Measurements from ENCODE around the gene LRP5. TPM values are rescaled to one million over a fixed set of nuclear protein-coding genes. Genes with fewer than 3 reads are reported as not detected.
A peak's percentile ranks its signal among the peaks of the same experiment; 100 is the strongest.

LRP5 gene
- polyA plus RNA-seq, 1 donor (not counting 4 experiments of a cell fraction or from before 2014, with no cell fraction given): 6.6 TPM

- H3K36me3 ChIP-seq (ENCODE audit: control insufficient read depth in 2 of 2, extremely low read depth in 1 of 2, insufficient read depth in 2 of 2, low read length in 2 of 2): peaks cover 2 to 7% of the 10 kb centered on the region in 2 experiments
- peaks cover 24% of the 10 kb centered on the region for H3K79me2 ChIP-seq (ENCODE audit: control insufficient read depth, insufficient read depth, low read length)
- FAIRE-seq (no peak), DNase-seq (ENCODE audit: low read depth, low spot score) (no peak)
- dilution Hi-C loops (cut with MboI; ENCODE audit: extremely low pct_ligation_motif_present, low sequenced_read_pairs): no loop called here
- no peak overlapping the region for H3K27ac ChIP-seq (ENCODE audit: control insufficient read depth, insufficient read depth, low read length)
- H3K4me3 ChIP-seq (ENCODE audit: control insufficient read depth in 2 of 3, extremely low read depth in 1 of 3, insufficient read depth in 2 of 3, low read depth in 1 of 3, low read length in 3 of 3): no peak overlapping the region
- no peak overlapping the region for H3K9ac ChIP-seq (ENCODE audit: control insufficient read depth, extremely low read depth, insufficient read depth, low read length)
- TF ChIP-seq EZH2 (IDR thresholded peaks at IDR 0.05; ENCODE audit: low read length) (no peak), CTCF (optimal IDR thresholded peaks at IDR 0.05 in 1 of 3, IDR thresholded peaks at IDR 0.05 in 1 of 3, conservative IDR thresholded peaks at IDR 0.05 in 1 of 3; ENCODE audit: extremely low read depth in 1 of 3, insufficient read depth in 2 of 3, low read length in 3 of 3) (no peak)
- H3K9me1 ChIP-seq (ENCODE audit: control insufficient read depth, extremely low read depth, insufficient read depth, low read length): peaks cover 1% of the 10 kb centered on the region
- no peaks in the 10 kb centered on the region for H3K9me3 ChIP-seq (ENCODE audit: control insufficient read depth, low read depth, low read length)
- H3K4me2 ChIP-seq (ENCODE audit: control insufficient read depth, extremely low read depth, insufficient read depth, low read depth, low read length): no peak overlapping the region
- H3K27me3 ChIP-seq (ENCODE audit: control insufficient read depth, extremely low read depth, insufficient read depth, low read length): no peaks in the 10 kb centered on the region
- H3K4me1 ChIP-seq (ENCODE audit: control insufficient read depth, extremely low read depth, insufficient read depth, low read length): peaks cover 35% of the 10 kb centered on the region
- H4K20me1 ChIP-seq (ENCODE audit: control insufficient read depth, extremely low read depth, insufficient read depth, low read length): no peaks in the 10 kb centered on the region
- no peak overlapping the region for H2AFZ ChIP-seq (ENCODE audit: control insufficient read depth, low read length)
These were observed 38.1 kb upstream of the LRP5 start for GRCh38 chr11:68274306-68274705.

GRCh38 chr11:68275721-68276507, 36.5 kb upstream of the LRP5 start:
- dilution Hi-C loops (cut with MboI; ENCODE audit: extremely low pct_ligation_motif_present, low sequenced_read_pairs): no loop called here
- Histone ChIP-seq H2AFZ (ENCODE audit: control insufficient read depth, low read length) (peak overlapping the region; percentile 64), H3K4me1 (ENCODE audit: control insufficient read depth, extremely low read depth, insufficient read depth, low read length) (peaks cover 26% of the 10 kb centered on the region), H4K20me1 (ENCODE audit: control insufficient read depth, extremely low read depth, insufficient read depth, low read length) (no peaks in the 10 kb centered on the region), H3K27ac (ENCODE audit: control insufficient read depth, insufficient read depth, low read length) (peak overlapping the region; percentile 92), H3K79me2 (ENCODE audit: control insufficient read depth, insufficient read depth, low read length) (peaks cover 8% of the 10 kb centered on the region), H3K27me3 (ENCODE audit: control insufficient read depth, extremely low read depth, insufficient read depth, low read length) (no peaks in the 10 kb centered on the region), H3K4me2 (ENCODE audit: control insufficient read depth, extremely low read depth, insufficient read depth, low read depth, low read length) (peak overlapping the region; percentile 72), H3K9me1 (ENCODE audit: control insufficient read depth, extremely low read depth, insufficient read depth, low read length) (no peaks in the 10 kb centered on the region), H3K36me3 (ENCODE audit: control insufficient read depth in 2 of 2, extremely low read depth in 1 of 2, insufficient read depth in 2 of 2, low read length in 2 of 2) (no peaks in the 10 kb centered on the region), H3K9me3 (ENCODE audit: control insufficient read depth, low read depth, low read length) (no peaks in the 10 kb centered on the region), H3K9ac (ENCODE audit: control insufficient read depth, extremely low read depth, insufficient read depth, low read length) (peak overlapping the region; percentile 72), H3K4me3 (ENCODE audit: control insufficient read depth in 2 of 3, extremely low read depth in 1 of 3, insufficient read depth in 2 of 3, low read depth in 1 of 3, low read length in 3 of 3) (peak overlapping the region in 1 of 3 experiments; percentile 44)
- FAIRE-seq (peak; percentile 48), DNase-seq (ENCODE audit: low read depth, low spot score) (peak; percentile 88)
- TF ChIP-seq EZH2 (IDR thresholded peaks at IDR 0.05; ENCODE audit: low read length): no peak
- no peak for TF ChIP-seq CTCF (optimal IDR thresholded peaks at IDR 0.05 in 1 of 3, IDR thresholded peaks at IDR 0.05 in 1 of 3, conservative IDR thresholded peaks at IDR 0.05 in 1 of 3; ENCODE audit: extremely low read depth in 1 of 3, insufficient read depth in 2 of 3, low read length in 3 of 3)

Data from keratinocyte (primary cell).